NCI-H446 treated with DMSO at 0.1 percent for 48 hours (cell line): ENCODE data around the gene CRHR1.
A peak's percentile ranks its signal among the peaks of the same experiment; 100 is the strongest.

ENCODE experiments used
- DNase-seq: peaks from one replicate; lab custom pipeline; 2025; lab: John Stamatoyannopoulos, UW

CRHR1 gene

GRCh38 chr17:45790296-45790922, 6.3 kb downstream of the CRHR1 start:
- peak; percentile 24 for DNase-seq

GRCh38 chr17:45791041-45791582, 7.0 kb downstream of the CRHR1 start:
- no peak for DNase-seq

DNA sequence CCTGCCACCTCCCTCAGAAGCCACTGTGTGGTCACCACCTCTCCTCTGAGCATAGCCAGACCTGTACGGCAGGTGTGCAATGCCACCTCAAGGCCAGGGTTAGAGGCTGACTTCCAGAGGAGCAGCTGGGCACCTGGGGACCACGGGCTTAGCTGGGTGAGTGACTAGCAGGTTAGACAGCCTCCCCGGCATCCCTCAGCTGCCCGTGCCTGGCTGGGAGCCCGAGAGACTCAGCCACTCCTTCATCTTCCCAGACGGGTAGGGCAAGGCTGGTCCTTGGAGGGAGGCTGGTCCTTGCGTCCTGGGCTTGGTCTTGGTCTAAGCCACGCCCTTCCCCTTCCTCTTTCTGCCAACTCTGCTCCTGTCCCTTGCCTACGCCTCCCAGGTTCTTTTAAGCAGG, 7.8 kb downstream of the CRHR1 start:
- DNase-seq: no peak

GRCh38 chr17:45792437-45792836, 8.3 kb downstream of the CRHR1 start:
- no peak for DNase-seq

DNA sequence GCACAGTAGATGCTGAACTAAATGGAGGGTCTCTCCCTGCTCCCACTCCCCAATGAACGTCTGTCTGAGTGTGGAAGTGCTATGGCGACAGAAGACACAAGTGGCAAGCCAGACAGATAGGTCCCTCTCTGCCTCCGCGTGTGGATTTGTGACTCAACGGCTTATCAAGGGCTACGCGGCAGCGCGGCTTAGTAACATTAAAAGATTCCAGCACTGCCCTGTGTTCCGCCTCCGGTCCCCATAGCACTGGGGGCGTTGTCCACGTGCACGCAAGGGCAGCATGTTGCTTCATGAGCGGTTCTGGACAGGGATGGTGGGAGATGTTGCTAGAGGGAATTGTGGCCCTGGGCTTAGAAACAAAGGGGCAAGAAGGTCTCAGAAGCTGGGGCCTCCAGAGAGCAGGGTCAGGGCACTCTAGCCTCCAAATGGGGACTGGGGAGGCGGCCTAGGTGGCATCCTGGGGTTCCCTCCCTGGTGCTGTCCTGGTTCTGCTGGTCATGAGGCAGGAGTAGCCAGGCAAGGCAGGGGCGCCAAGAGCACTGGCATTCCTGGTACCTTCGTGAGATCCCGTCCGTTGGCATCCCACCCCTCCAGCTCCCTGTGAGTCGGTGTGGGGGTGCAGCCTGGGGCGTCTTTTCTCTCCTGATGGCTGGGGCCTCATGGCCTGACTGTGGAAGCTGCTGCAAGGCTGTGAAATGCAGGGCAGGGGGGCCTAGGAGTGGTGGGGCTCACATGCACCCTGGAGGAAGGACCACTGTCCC, 9.1 kb downstream of the CRHR1 start:
- DNase-seq: no peak

DNA sequence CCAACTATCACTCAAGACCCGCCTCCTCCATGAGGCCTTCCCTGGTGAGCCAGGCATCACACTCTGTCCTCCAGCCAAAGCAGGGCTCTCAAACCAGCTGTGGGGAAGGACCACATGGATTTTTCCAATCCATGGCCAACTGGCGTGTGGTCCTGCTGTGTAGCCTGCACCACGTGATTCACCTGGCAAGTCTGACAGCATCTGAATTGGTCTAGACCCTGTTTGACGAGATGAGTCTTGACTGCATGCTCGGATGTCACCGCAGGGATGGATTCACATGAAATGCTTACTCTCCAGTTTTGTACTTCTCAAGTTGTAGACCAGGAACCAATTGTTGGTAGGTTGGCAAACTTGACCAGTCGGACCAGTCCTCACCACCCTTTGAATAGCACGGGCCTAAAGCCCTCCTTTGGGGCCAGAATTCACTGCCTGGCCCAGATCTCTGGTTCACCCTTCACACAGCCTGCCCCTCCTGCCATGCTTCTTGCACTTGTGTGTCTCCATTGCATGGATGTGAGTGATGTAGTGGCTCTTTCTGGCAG, 9.9 kb downstream of the CRHR1 start:
- DNase-seq: no peak

DNA sequence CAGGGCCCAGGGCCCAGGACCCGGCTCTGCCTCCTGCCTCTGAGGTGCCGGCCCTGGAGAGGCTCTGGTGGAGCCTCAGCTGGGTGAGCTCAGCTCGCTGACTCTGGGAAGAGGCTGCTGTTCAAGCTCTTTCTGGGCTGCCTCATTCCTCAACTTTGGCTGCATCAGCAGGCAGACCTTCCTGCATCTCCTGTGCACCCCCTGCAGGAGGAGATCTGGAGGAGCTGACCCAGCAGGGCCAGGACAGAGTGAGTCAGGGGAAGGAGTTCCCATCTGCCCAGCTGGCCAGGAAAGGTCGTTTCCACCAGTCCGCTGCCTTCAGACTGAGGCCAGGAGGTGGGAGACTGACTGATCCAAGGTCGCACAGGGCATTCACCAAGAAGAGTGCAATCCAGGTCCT, 10.7 kb downstream of the CRHR1 start:
- DNase-seq: no peak

GRCh38 chr17:45800816-45801215, 16.7 kb downstream of the CRHR1 start:
- no peak for DNase-seq

GRCh38 chr17:45801421-45801820, 17.3 kb downstream of the CRHR1 start:
- no peak for DNase-seq

DNA sequence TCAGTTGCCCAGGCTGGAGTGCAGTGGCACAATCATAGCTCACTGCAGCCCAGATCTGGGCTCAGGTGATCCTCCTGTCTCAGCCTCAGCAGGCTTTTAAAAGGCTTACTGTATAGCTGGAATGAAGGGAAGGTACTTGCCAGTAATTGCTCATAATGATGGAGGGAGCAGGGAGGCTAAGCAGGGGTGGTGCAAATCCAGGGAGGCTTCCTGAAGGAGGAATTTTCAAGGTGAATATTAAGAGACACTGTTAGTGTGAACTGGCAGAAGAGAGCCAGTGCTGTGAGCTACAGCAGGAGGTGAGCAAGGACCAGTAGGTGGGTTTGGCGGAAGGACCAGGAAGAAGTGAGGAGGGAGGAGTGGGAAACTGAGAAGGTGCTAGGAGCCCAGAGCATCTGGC, 24.7 kb downstream of the CRHR1 start:
- DNase-seq: no peak

DNA sequence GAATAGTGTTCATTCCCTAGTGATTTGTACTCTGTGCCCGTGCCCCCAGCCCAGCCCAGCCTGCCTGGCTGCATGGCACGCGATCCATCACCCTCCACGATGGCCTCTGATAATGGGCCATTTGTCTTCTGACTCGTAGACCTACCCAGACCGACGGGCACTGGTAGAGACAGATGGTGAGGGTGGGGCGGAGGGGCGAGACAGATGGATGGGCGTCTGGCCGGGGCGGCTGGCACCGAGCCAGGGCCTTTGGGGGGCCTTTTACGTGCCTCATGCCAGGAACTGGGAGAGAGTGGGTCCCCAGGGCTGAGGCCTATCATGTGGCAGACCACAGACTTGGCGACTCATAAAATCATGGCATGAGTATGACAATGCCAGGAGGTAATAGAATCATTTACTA, 25.4 kb downstream of the CRHR1 start:
- peak; percentile 70 for DNase-seq

- no peak for DNase-seq
These were observed 28.0 kb downstream of the CRHR1 start for GRCh38 chr17:45812102-45812501.

DNA sequence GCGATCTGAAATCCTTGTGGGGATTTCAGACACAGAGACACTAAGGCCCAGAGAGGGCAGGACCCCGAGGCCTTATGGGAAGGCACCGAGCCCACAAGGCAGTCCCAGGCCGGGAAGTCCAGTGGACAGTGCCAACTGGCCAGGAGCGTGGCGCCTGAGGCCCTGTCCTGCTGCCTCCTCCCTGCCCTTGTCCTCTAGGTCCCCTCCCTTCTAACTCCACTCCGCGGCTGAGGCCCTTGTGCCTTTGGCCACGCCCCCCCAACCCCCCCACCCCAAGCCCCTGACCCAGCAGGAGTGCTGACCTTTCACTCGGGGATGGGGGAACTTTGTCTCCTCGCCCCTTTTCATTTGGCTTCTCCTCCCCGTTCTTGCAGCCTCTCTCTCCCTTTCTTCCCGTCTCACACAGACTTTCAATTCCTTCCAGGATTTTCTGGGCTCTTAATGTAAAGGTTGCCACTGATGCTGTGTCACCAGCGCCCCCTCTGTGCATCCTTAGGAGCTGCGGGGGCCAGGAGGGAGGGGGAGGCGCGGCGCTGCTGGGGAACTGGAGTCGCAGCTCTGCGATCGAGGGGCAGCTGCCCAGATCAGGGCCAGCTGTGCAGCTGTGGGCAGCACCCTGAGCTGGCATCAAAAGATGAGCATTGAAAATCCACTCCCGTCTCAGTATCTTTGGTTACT, 29.1 kb downstream of the CRHR1 start:
- DNase-seq: no peak

- DNase-seq: no peak
These were observed 30.8 kb downstream of the CRHR1 start for GRCh38 chr17:45814622-45815606.

DNA sequence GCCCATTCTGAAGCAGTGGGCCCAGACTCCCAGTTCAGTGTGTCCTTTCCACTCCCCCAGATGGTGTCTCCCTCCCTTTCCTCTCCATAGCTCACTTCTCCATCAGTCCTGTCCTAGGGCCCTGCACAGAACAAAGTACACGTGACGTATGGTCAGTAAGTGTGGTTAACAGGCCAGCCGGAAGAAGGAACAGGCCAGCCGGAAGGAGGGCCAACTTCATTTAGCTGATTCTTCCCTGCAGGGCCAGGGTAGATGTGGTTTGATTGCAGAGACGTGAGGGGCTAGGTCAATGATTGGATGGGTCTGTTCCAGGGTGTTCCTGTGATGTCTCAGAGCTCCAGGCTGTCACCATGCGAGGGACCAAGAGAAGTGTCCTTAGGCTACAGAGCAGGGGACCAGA, 31.6 kb downstream of the CRHR1 start:
- DNase-seq: no peak

GRCh38 chr17:45818041-45818440, 33.9 kb downstream of the CRHR1 start:
- no peak for DNase-seq

DNA sequence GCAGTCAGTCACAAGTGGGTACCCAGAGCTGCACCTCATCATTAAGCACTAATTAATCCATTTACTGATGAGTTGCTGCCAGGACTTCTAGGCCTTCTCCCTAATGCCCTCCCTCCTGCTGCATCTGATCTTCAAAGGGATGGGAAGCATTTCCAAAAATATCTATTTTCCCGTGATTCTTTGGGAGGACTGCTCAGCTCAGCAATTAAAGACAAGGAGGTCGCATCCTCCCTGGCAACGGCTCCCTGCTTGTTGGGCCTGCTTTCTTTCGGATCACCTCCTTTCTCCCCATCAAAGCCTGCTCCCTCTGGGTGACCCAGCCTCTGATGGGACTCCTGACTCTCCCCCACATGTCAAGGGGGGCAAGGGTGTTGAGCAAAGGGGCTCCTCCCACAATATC, 34.6 kb downstream of the CRHR1 start:
- no peak for DNase-seq

DNA sequence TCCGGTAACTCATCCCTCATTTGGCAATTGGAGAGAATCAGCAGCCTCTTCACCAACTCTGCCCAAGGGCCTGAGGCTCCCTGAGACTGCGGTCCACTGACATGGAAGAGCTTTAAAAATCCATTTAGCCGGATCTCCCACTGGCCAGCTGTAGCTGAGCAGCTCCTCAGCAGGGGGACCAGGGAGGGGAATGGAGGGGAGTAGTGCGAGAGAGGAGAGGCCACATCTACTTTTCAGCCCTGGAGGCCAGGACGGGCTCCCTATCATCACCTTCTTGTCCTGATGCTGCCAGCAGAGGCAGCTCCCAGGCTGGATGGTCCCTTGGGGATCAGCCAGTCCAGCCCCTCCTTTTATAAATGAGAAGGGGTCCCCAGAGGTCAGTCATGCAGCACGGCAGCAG, 35.5 kb downstream of the CRHR1 start:
- DNase-seq: no peak

DNA sequence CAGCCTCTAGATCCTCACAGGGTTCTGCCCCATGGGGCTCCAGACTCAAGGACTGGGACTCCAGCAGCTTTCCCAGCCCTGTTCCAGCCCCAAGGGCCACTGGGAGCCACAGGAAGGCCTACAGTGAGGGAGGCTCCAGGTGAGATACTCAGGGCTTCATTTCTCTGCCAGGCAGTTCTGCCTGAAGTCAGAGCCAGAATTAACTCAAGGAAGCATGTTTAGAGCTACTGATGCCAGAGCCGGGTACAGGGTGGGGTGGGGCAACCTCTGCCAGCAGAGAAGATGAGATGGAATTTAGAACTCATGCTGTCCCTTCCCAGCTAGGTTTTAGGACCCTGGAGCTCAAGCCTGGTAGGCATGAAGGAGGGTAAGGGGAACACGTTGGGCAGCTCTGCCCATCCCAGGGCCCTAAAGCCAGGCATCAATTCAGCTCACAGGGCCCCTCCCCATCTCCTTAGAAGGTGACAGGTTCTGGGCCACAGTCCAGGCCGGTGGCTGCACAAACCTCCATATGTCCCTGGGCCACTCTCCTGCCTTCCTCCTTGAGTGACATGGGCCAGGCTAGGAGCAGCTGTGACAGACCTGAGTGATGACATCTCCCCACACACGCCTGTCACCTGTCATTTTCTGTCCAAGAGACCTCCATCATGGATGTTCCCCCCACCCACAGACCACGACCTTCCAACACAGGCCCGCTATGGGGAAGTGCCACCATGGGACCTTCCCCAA, 36.1 kb downstream of the CRHR1 start:
- DNase-seq: no peak

GRCh38 chr17:45821147-45821546, 37.0 kb downstream of the CRHR1 start:
- DNase-seq: no peak

- no peak for DNase-seq
These were observed 39.5 kb downstream of the CRHR1 start for GRCh38 chr17:45823598-45823997.
